IPS-18a (cell line): Measurements from ENCODE around the gene SFSWAP.

Experiments
- H3K27ac ChIP-seq: one replicate; pipeline ENCODE4 v1.5.1; 2013; ENCODE audit warnings: low read length
- H3K27me3 ChIP-seq: one replicate; pipeline ENCODE4 v1.6.1; 2013; ENCODE audit warnings: mild to moderate bottlenecking, low read length; ENCODE audit not compliant: control insufficient read depth, insufficient read depth
- H3K36me3 ChIP-seq: one replicate; pipeline ENCODE4 v1.6.1; 2013; ENCODE audit warnings: low read depth, low read length; ENCODE audit not compliant: control insufficient read depth
- H3K4me1 ChIP-seq: one replicate; pipeline ENCODE4 v1.6.1; 2013; ENCODE audit warnings: low read depth, low read length; ENCODE audit not compliant: control insufficient read depth
- H3K4me3 ChIP-seq: one replicate; pipeline ENCODE4 v1.5.1; 2013; ENCODE audit warnings: low read length
- H3K9ac ChIP-seq: one replicate; pipeline ENCODE4 v1.6.1; 2013; ENCODE audit warnings: mild to moderate bottlenecking, low read length, moderate library complexity
- H3K9me3 ChIP-seq: one replicate; pipeline ENCODE4 v1.6.1; 2013; ENCODE audit warnings: low read depth, low read length; ENCODE audit not compliant: control insufficient read depth

The SFSWAP gene

GRCh38 chr12:131836714-131837397, 126.0 kb downstream of the SFSWAP start:
- Histone ChIP-seq H3K27me3 (no peaks in the 10 kb centered on the region), H3K27ac (no peak overlapping the region), H3K9me3 (no peaks in the 10 kb centered on the region), H3K4me1 (no peaks in the 10 kb centered on the region), H3K9ac (no peak overlapping the region), H3K4me3 (no peak overlapping the region), H3K36me3 (peaks cover 13% of the 10 kb centered on the region)

GRCh38 chr12:131840643-131841416, 129.9 kb downstream of the SFSWAP start:
- Histone ChIP-seq H3K27me3 (no peaks in the 10 kb centered on the region), H3K36me3 (peaks cover 37% of the 10 kb centered on the region)

GRCh38 chr12:131841547-131841946, 130.7 kb downstream of the SFSWAP start:
- H3K9me3 ChIP-seq = no peaks in the 10 kb centered on the region
- H3K4me3 ChIP-seq = no peak overlapping the region
- H3K27me3 ChIP-seq = no peaks in the 10 kb centered on the region
- no peak overlapping the region for H3K9ac ChIP-seq
- H3K36me3 ChIP-seq = peaks cover 44% of the 10 kb centered on the region
- no peak overlapping the region for H3K27ac ChIP-seq
- no peaks in the 10 kb centered on the region for H3K4me1 ChIP-seq

More at GRCh38 chr12:131840643-131841416, 129.9 kb downstream of the SFSWAP start:
- no peak overlapping the region for H3K9ac ChIP-seq
- H3K4me3 ChIP-seq = no peak overlapping the region
- H3K27ac ChIP-seq = no peak overlapping the region
- H3K4me1 ChIP-seq = no peaks in the 10 kb centered on the region
- no peaks in the 10 kb centered on the region for H3K9me3 ChIP-seq

- no peaks in the 10 kb centered on the region for H3K4me1 ChIP-seq
- H3K27me3 ChIP-seq = no peaks in the 10 kb centered on the region
- H3K36me3 ChIP-seq = peaks cover 45% of the 10 kb centered on the region
- H3K9me3 ChIP-seq = no peaks in the 10 kb centered on the region
- H3K9ac ChIP-seq = no peak overlapping the region
- H3K27ac ChIP-seq = no peak overlapping the region
- no peak overlapping the region for H3K4me3 ChIP-seq
Observed at GRCh38 chr12:131842169-131842568, 131.3 kb downstream of the SFSWAP start.

GRCh38 chr12:131843527-131843926, 132.6 kb downstream of the SFSWAP start:
- H3K4me3 ChIP-seq = no peak overlapping the region
- no peaks in the 10 kb centered on the region for H3K27me3 ChIP-seq
- H3K36me3 ChIP-seq = peaks cover 45% of the 10 kb centered on the region
- no peaks in the 10 kb centered on the region for H3K9me3 ChIP-seq
- H3K9ac ChIP-seq = no peak overlapping the region
- H3K27ac ChIP-seq = no peak overlapping the region
- H3K4me1 ChIP-seq = no peaks in the 10 kb centered on the region

GRCh38 chr12:131844140-131844539, 133.2 kb downstream of the SFSWAP start:
- no peaks in the 10 kb centered on the region for H3K4me1 ChIP-seq
- no peaks in the 10 kb centered on the region for H3K27me3 ChIP-seq
- no peaks in the 10 kb centered on the region for H3K9me3 ChIP-seq
- H3K36me3 ChIP-seq = peaks cover 48% of the 10 kb centered on the region
- H3K4me3 ChIP-seq = no peak overlapping the region
- no peak overlapping the region for H3K27ac ChIP-seq
- no peak overlapping the region for H3K9ac ChIP-seq

- H3K36me3 ChIP-seq = peaks cover 48% of the 10 kb centered on the region
- no peak overlapping the region for H3K4me3 ChIP-seq
Observed at GRCh38 chr12:131844656-131845055, 133.8 kb downstream of the SFSWAP start.

GRCh38 chr12:131845121-131845520, 134.2 kb downstream of the SFSWAP start:
- no peaks in the 10 kb centered on the region for H3K9me3 ChIP-seq
- no peak overlapping the region for H3K9ac ChIP-seq
- H3K36me3 ChIP-seq = peaks cover 48% of the 10 kb centered on the region
- H3K27me3 ChIP-seq = no peaks in the 10 kb centered on the region
- H3K4me3 ChIP-seq = no peak overlapping the region
- no peak overlapping the region for H3K27ac ChIP-seq
- H3K4me1 ChIP-seq = no peaks in the 10 kb centered on the region

More at GRCh38 chr12:131844656-131845055, 133.8 kb downstream of the SFSWAP start:
- Histone ChIP-seq H3K9ac (no peak overlapping the region), H3K4me1 (no peaks in the 10 kb centered on the region), H3K9me3 (no peaks in the 10 kb centered on the region), H3K27ac (no peak overlapping the region), H3K27me3 (no peaks in the 10 kb centered on the region)

GRCh38 chr12:131847456-131847855, 136.6 kb downstream of the SFSWAP start:
- Histone ChIP-seq H3K4me1 (no peaks in the 10 kb centered on the region), H3K9ac (no peak overlapping the region), H3K27me3 (no peaks in the 10 kb centered on the region), H3K9me3 (no peaks in the 10 kb centered on the region), H3K36me3 (peaks cover 36% of the 10 kb centered on the region), H3K4me3 (no peak overlapping the region), H3K27ac (no peak overlapping the region)

- no peaks in the 10 kb centered on the region for H3K9me3 ChIP-seq
- peaks cover 30% of the 10 kb centered on the region for H3K36me3 ChIP-seq
- no peak overlapping the region for H3K27ac ChIP-seq
- H3K4me1 ChIP-seq = no peaks in the 10 kb centered on the region
- H3K9ac ChIP-seq = no peak overlapping the region
- no peaks in the 10 kb centered on the region for H3K27me3 ChIP-seq
- no peak overlapping the region for H3K4me3 ChIP-seq
Observed at GRCh38 chr12:131848753-131849152, 137.9 kb downstream of the SFSWAP start.
